Vagina (tissue), 2 donors: ENCODE measurements around the gene POLD1.

Source experiments
- POLR2A ChIP-seq, 2 donors: fragments of 450-650 bp; IDR thresholded peaks; one replicate each; pipeline ENCODE4 v1.6.1; 2017; ENCODE audit warnings: antibody characterized with exemption in 2 of 2, mild to moderate bottlenecking in 2 of 2, moderate library complexity in 2 of 2
- POLR2AphosphoS5 ChIP-seq, 2 donors: sonication (generic); formaldehyde crosslinking; IDR thresholded peaks; one replicate each; pipeline ENCODE4 v1.9.0; 2017; ENCODE audit warnings: antibody characterized with exemption in 2 of 2, mild to moderate bottlenecking in 2 of 2, low read depth in 1 of 2; ENCODE audit not compliant: insufficient read depth in 1 of 2
- TF ChIP-seq, protein P1 (sequence below), 3 experiments: fragments of 450-650 bp in 2 of 3; fragments of 200-600 bp in 1 of 3; sonication (generic) in 1 of 3; IDR thresholded peaks; one replicate each; pipeline ENCODE4 v1.5.1; 2017 to 2019; ENCODE audit warnings: antibody characterized with exemption in 3 of 3, mild to moderate bottlenecking in 2 of 3, moderate library complexity in 2 of 3

- TF ChIP-seq POLR2A (IDR thresholded peaks at IDR 0.05) (no peak), POLR2AphosphoS5 (IDR thresholded peaks at IDR 0.05; ENCODE audit: insufficient read depth in 1 of 2, low read depth in 1 of 2) (no peak)
- TF ChIP-seq, protein P1, sequence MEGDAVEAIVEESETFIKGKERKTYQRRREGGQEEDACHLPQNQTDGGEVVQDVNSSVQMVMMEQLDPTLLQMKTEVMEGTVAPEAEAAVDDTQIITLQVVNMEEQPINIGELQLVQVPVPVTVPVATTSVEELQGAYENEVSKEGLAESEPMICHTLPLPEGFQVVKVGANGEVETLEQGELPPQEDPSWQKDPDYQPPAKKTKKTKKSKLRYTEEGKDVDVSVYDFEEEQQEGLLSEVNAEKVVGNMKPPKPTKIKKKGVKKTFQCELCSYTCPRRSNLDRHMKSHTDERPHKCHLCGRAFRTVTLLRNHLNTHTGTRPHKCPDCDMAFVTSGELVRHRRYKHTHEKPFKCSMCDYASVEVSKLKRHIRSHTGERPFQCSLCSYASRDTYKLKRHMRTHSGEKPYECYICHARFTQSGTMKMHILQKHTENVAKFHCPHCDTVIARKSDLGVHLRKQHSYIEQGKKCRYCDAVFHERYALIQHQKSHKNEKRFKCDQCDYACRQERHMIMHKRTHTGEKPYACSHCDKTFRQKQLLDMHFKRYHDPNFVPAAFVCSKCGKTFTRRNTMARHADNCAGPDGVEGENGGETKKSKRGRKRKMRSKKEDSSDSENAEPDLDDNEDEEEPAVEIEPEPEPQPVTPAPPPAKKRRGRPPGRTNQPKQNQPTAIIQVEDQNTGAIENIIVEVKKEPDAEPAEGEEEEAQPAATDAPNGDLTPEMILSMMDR (IDR thresholded peaks at IDR 0.05), result no peak
Observed at GRCh38 chr19:50409347-50409746, 25.2 kb downstream of the POLD1 start.
